Sigmoid colon (tissue), 7 donors: Measurements from ENCODE around the gene CCNC. TPM values are rescaled to one million over a fixed set of nuclear protein-coding genes. Genes with fewer than 3 reads are reported as not detected.

Experiments
- DNase-seq: peaks from one replicate; pipeline ENCODE4 v3.0.0-alpha.2; 2019
- H3K27ac ChIP-seq, 4 donors: fragments of 200-600 bp; sonication (generic); one replicate each; pipeline ENCODE4 v1.5.1; 2016 to 2019; ENCODE audit warnings: mild to moderate bottlenecking in 1 of 4
- H3K27me3 ChIP-seq, 3 donors: fragments of 200-600 bp; sonication (generic); one replicate each; pipeline ENCODE4 v1.5.1; 2019; ENCODE audit warnings: mild to moderate bottlenecking in 1 of 3
- H3K36me3 ChIP-seq, 4 donors: fragments of 200-600 bp; sonication (generic); one replicate each; pipeline ENCODE4 v1.5.1; 2016 to 2019
- H3K4me1 ChIP-seq, 4 donors: fragments of 200-600 bp; sonication (generic); one replicate each; pipeline ENCODE4 v1.5.1; 2017 to 2019
- H3K4me3 ChIP-seq, 4 donors: fragments of 200-600 bp; sonication (generic); one replicate each; pipeline ENCODE4 v1.5.1; 2017 to 2019; ENCODE audit warnings: mild to moderate bottlenecking in 2 of 4, moderate library complexity in 1 of 4
- H3K9me3 ChIP-seq, 4 donors: fragments of 200-600 bp in 3 of 4; sonication (generic) in 3 of 4; one replicate each; pipeline versions ENCODE4 v1.5.1 to v1.6.1; 2013 to 2019
- CTCF ChIP-seq, 4 experiments: fragments of 450-650 bp in 3 of 4; fragments of 200-600 bp in 1 of 4; IDR thresholded peaks; one replicate each; pipeline ENCODE4 v1.5.1; 2016 to 2019; ENCODE audit warnings: antibody characterized with exemption in 4 of 4, mild to moderate bottlenecking in 3 of 4, moderate library complexity in 2 of 4
- EP300 ChIP-seq, 4 donors: sonication (generic); formaldehyde crosslinking; IDR thresholded peaks; one replicate each; pipeline ENCODE4 v1.6.1; 2017; ENCODE audit warnings: antibody characterized with exemption in 4 of 4
- POLR2A ChIP-seq, 2 donors: fragments of 450-650 bp; IDR thresholded peaks; one replicate each; pipeline ENCODE4 v1.6.1; 2016; ENCODE audit warnings: antibody characterized with exemption in 2 of 2, mild to moderate bottlenecking in 2 of 2, moderate library complexity in 2 of 2
- POLR2AphosphoS5 ChIP-seq, 4 donors: sonication (generic); formaldehyde crosslinking; IDR thresholded peaks; one replicate each; pipeline ENCODE4 v1.6.1; 2017; ENCODE audit warnings: antibody characterized with exemption in 4 of 4
- WGBS, 2 donors: extraction: QIAGEN DNeasy Blood & Tissue Kit; methylation state at CpG; one replicate each; pipeline ENCODE4 v1.1.7; 2013; 5-methylcytosine and 5-hydroxymethylcytosine counted together
- intact Hi-C: fragments of 100-400 bp; cut with DNase I; formaldehyde crosslinking; loops from one replicate; pipeline ENCODE4 v1.15.1; 2023
- polyA plus RNA-seq, 3 donors: library from polyadenylated mRNA; stranded (reverse); fragments of 200-250 nt; gene quantifications; one replicate each; pipeline ENCODE4 v1.2.3, GENCODE V29; 2013
- total RNA-seq, 4 donors: library from RNA; depleted of rRNA; stranded (reverse); fragments of >200 nt; gene quantifications; one replicate each; pipeline ENCODE4 v1.1.0, GENCODE V29; 2016
- donor health status: healthy with polysubstance abuse.
- donor health status: Bipolar disorder and iron deficiency.
- donor health status: healthy.

Gene CCNC
- total and polyA plus RNA-seq, 7 donors, result 30.5 to 65.3 (median 56.5) TPM

- intact Hi-C loops, result no loop called here
- Histone ChIP-seq H3K4me3 (no peak overlapping the region), H3K36me3 (peaks cover 0 to 88% (median 11%) of the 10 kb centered on the region in 4 donors), H3K9me3 (no peaks in the 10 kb centered on the region), H3K27me3 (no peaks in the 10 kb centered on the region), H3K4me1 (no peaks in the 10 kb centered on the region), H3K27ac (no peak overlapping the region)
- DNase-seq, result no peak
- TF ChIP-seq POLR2A (IDR thresholded peaks at IDR 0.05) (no peak), CTCF (IDR thresholded peaks at IDR 0.05) (no peak), EP300 (IDR thresholded peaks at IDR 0.05) (no peak), POLR2AphosphoS5 (IDR thresholded peaks at IDR 0.05) (no peak)
- whole genome bisulfite sequencing, 2 donors, result 95% methylated on average over 4 of the region's 4 CpGs
These were observed 20.9 kb downstream of the CCNC start for GRCh38 chr6:99547526-99547925.

- Histone ChIP-seq H3K9me3 (no peaks in the 10 kb centered on the region), H3K4me1 (no peaks in the 10 kb centered on the region), H3K36me3 (peaks cover 0 to 86% (median 11%) of the 10 kb centered on the region in 4 donors), H3K27ac (no peak overlapping the region), H3K4me3 (no peak overlapping the region), H3K27me3 (no peaks in the 10 kb centered on the region)
- no peak for DNase-seq
- no peak for TF ChIP-seq CTCF (IDR thresholded peaks at IDR 0.05)
- TF ChIP-seq EP300 (IDR thresholded peaks at IDR 0.05), result no peak
- no peak for TF ChIP-seq POLR2AphosphoS5 (IDR thresholded peaks at IDR 0.05)
- TF ChIP-seq POLR2A (IDR thresholded peaks at IDR 0.05), result no peak
- 74 to 84% methylated on average over 1 of the region's 1 CpG for WGBS, 2 donors
- intact Hi-C loops, result no loop called here
These were observed 23.0 kb downstream of the CCNC start for GRCh38 chr6:99545442-99545841.

- Histone ChIP-seq H3K27ac (no peak overlapping the region), H3K27me3 (no peaks in the 10 kb centered on the region), H3K4me3 (no peak overlapping the region), H3K36me3 (peaks cover 0 to 80% (median 8%) of the 10 kb centered on the region in 4 donors), H3K4me1 (no peaks in the 10 kb centered on the region), H3K9me3 (no peaks in the 10 kb centered on the region)
- DNase-seq, result no peak
- TF ChIP-seq POLR2AphosphoS5 (IDR thresholded peaks at IDR 0.05), result no peak
- no peak for TF ChIP-seq CTCF (IDR thresholded peaks at IDR 0.05)
- no peak for TF ChIP-seq EP300 (IDR thresholded peaks at IDR 0.05)
- TF ChIP-seq POLR2A (IDR thresholded peaks at IDR 0.05), result no peak
- intact Hi-C loops, result no loop called here
These were observed 24.5 kb downstream of the CCNC start for GRCh38 chr6:99543968-99544367.

GRCh38 chr6:99530627-99531026, 37.8 kb downstream of the CCNC start:
- Histone ChIP-seq H3K4me3 (no peak overlapping the region), H3K36me3 (peaks cover 0 to 66% (median 7%) of the 10 kb centered on the region in 4 donors)
- intact Hi-C loops, result no loop called here

More at GRCh38 chr6:99530627-99531026, 37.8 kb downstream of the CCNC start:
- H3K9me3 ChIP-seq, result no peaks in the 10 kb centered on the region
- no peaks in the 10 kb centered on the region for H3K27me3 ChIP-seq
- no peaks in the 10 kb centered on the region for H3K4me1 ChIP-seq
- DNase-seq, result no peak
- H3K27ac ChIP-seq, result no peak overlapping the region
- WGBS, 2 donors, result 92 to 98% methylated on average over 1 of the region's 1 CpG
- TF ChIP-seq POLR2AphosphoS5 (IDR thresholded peaks at IDR 0.05) (no peak), EP300 (IDR thresholded peaks at IDR 0.05) (no peak), CTCF (IDR thresholded peaks at IDR 0.05) (no peak)
